HCT116 (cell line): ENCODE results near the gene MUC3A. TPM values are rescaled to one million over a fixed set of nuclear protein-coding genes. Genes with fewer than 3 reads are reported as not detected.
"Not testable (repeated sequence)": the region's sequence is repeated elsewhere in the genome, so short reads cannot be mapped to it uniquely, and the experiment has no call there.

Experiments
- ATAC-seq: fragments of 200-7000 bp; cut with Tn5 transposase; 2 replicates; pipeline ENCODE4 v1.9.1; 2020; ENCODE audit warnings: mild to moderate bottlenecking, moderate library complexity
- BruUV-seq: library from RNA; stranded (reverse); fragments of 400-500 nt; replicated peaks from 2 replicates; lab custom pipeline; 2021; lab: Mats Ljungman, UMichigan
- CTCF ChIA-PET: fragments of 300-600 bp; sonication (Branson Sonifier 250); formaldehyde crosslinking; loops from one replicate; lab custom pipeline; 2021; ENCODE audit warnings: antibody characterized with exemption; lab: Charles Lee
- POLR2A ChIA-PET: fragments of 300-600, 350-600 bp; sonication (Branson Sonifier 250); formaldehyde crosslinking; loops from one replicate; lab custom pipeline; 2021; ENCODE audit warnings: antibody characterized with exemption; lab: Charles Lee
- RAD21 ChIA-PET, 2 experiments: fragments of 300-600 bp; sonication (Branson Sonifier 250); formaldehyde crosslinking; loops; one replicate each; lab custom pipeline; 2023; ENCODE audit warnings: low total read pairs in 2 of 2; ENCODE audit not compliant: uncharacterized antibody in 2 of 2, unreplicated experiment in 2 of 2, low non-redundant PET in 1 of 2; lab: Charles Lee
- DNase-seq: peaks from one replicate; pipeline ENCODE4 v3.0.0-alpha.2; 2010; ENCODE audit warnings: low read depth, low spot score
- H2AFZ ChIP-seq: fragments of 200-600 bp; shearing (Covaris generic), sonication (generic); 2 replicates; pipeline ENCODE4 v1.6.1; 2017; ENCODE audit warnings: low read depth, mixed run types, mixed read lengths, antibody characterized with exemption, low read length; ENCODE audit not compliant: poor library complexity, severe bottlenecking
- H3K27ac ChIP-seq: 2 replicates; pipeline ENCODE4 v1.5.1; 2012; ENCODE audit warnings: low read depth, low read length
- H3K27me3 ChIP-seq: fragments of 200-600 bp; sonication (generic); 2 replicates; pipeline ENCODE4 v1.6.1; 2016; ENCODE audit warnings: mixed run types, low read length, mixed read lengths; ENCODE audit not compliant: insufficient read depth
- H3K36me3 ChIP-seq, 2 experiments: fragments of 200-500 bp in 1 of 2; fragments of 200-600 bp in 1 of 2; sonication (Bioruptor generic) in 1 of 2; sonication (generic) in 1 of 2; 2 replicates each; pipeline versions ENCODE4 v1.5.1 to v1.6.1; 2014 to 2016; ENCODE audit warnings: low read length in 2 of 2, inconsistent platforms in 1 of 2, mixed read lengths in 1 of 2, mixed run types in 1 of 2; ENCODE audit not compliant: insufficient read depth in 2 of 2, control insufficient read depth in 1 of 2
- H3K4me1 ChIP-seq, 2 experiments: fragments of 200-600 bp in 1 of 2; sonication (generic) in 1 of 2; 2 replicates each; pipeline versions ENCODE4 v1.5.1 to v1.6.1; 2012 to 2017; ENCODE audit warnings: low read length in 2 of 2, inconsistent platforms in 1 of 2, mild to moderate bottlenecking in 1 of 2, mixed read lengths in 1 of 2, mixed run types in 1 of 2, moderate library complexity in 1 of 2; ENCODE audit not compliant: insufficient read depth in 2 of 2, control insufficient read depth in 1 of 2
- H3K4me2 ChIP-seq: fragments of 200-600 bp; sonication (generic); 2 replicates; pipeline ENCODE4 v1.6.1; 2017; ENCODE audit warnings: mixed run types, low read length, mixed read lengths
- H3K4me3 ChIP-seq, 2 experiments: fragments of 200-600 bp in 1 of 2; sonication (generic) in 1 of 2; replicated peaks in 1 of 2; 2 replicates each; pipeline ENCODE4 v1.5.1; 2011 to 2016; ENCODE audit warnings: low read length in 2 of 2, control low read depth in 1 of 2, low read depth in 1 of 2, mild to moderate bottlenecking in 1 of 2, mixed read lengths in 1 of 2, mixed run types in 1 of 2
- H3K79me2 ChIP-seq: fragments of 200-600 bp; sonication (generic); 2 replicates; pipeline ENCODE4 v1.6.1; 2017; ENCODE audit warnings: mild to moderate bottlenecking, mixed run types, low read length, moderate library complexity, mixed read lengths; ENCODE audit not compliant: insufficient read depth
- H3K9ac ChIP-seq: fragments of 200-600 bp; sonication (generic); 2 replicates; pipeline ENCODE4 v1.6.1; 2016; ENCODE audit warnings: low read length, mixed read lengths
- H3K9me2 ChIP-seq: fragments of 200-600 bp; sonication (generic), shearing (Covaris generic); 2 replicates; pipeline ENCODE4 v1.6.1; 2017; ENCODE audit warnings: mixed run types, mild to moderate bottlenecking, moderate library complexity; ENCODE audit not compliant: insufficient read depth
- H3K9me3 ChIP-seq, 2 experiments: fragments of 200-500 bp in 1 of 2; fragments of 200-600 bp in 1 of 2; sonication (Bioruptor generic) in 1 of 2; sonication (generic) in 1 of 2; 2 replicates each; pipeline ENCODE4 v1.6.1; 2014 to 2017; ENCODE audit warnings: low read length in 2 of 2, mixed read lengths in 2 of 2, inconsistent platforms in 1 of 2, low read depth in 1 of 2, mild to moderate bottlenecking in 1 of 2, mixed run types in 1 of 2, moderate library complexity in 1 of 2; ENCODE audit not compliant: control insufficient read depth in 1 of 2, insufficient read depth in 1 of 2
- H4K20me1 ChIP-seq: fragments of 200-600 bp; sonication (generic), shearing (Covaris generic); 2 replicates; pipeline ENCODE4 v1.6.1; 2017; ENCODE audit warnings: mixed run types, mild to moderate bottlenecking, moderate library complexity; ENCODE audit not compliant: insufficient read depth
- ATF3 ChIP-seq: IDR thresholded peaks from 2 replicates; pipeline ENCODE4 v1.6.1; 2012
- ELF1 ChIP-seq: IDR thresholded peaks from 2 replicates; pipeline ENCODE4 v1.6.1; 2012; ENCODE audit warnings: low read depth, borderline replicate concordance
- EZH2phosphoT487 ChIP-seq: fragments of 200-600 bp; IDR thresholded peaks from 2 replicates; pipeline ENCODE4 v1.6.1; 2018; ENCODE audit warnings: antibody characterized with exemption, borderline replicate concordance
- MAX ChIP-seq: IDR thresholded peaks from 2 replicates; pipeline ENCODE4 v1.6.1; 2012
- POLR2A ChIP-seq: IDR thresholded peaks from 2 replicates; pipeline ENCODE4 v1.7.0; 2011; ENCODE audit warnings: borderline replicate concordance; ENCODE audit not compliant: insufficient read depth, insufficient read length; ENCODE audit errors: extremely low read depth
- POLR2AphosphoS5 ChIP-seq: IDR thresholded peaks from 2 replicates; pipeline ENCODE4 v1.6.1; 2011; ENCODE audit warnings: mild to moderate bottlenecking, low read depth, low read length, moderate library complexity
- REST ChIP-seq: IDR thresholded peaks from 2 replicates; pipeline ENCODE4 v1.6.1; 2012; ENCODE audit warnings: low read depth
- TCF7L2 ChIP-seq: IDR thresholded peaks from 2 replicates; pipeline ENCODE4 v1.7.0; 2011; ENCODE audit warnings: borderline replicate concordance, inconsistent platforms; ENCODE audit not compliant: insufficient read depth, insufficient read length; ENCODE audit errors: extremely low read depth
- ZNF274 ChIP-seq: fragments of 200-500 bp; sonication (Bioruptor generic); IDR thresholded peaks from 2 replicates; pipeline ENCODE4 v1.6.1; 2014; ENCODE audit warnings: mild to moderate bottlenecking, low read depth, low read length, inconsistent platforms
- intact Hi-C: fragments of 100-400 bp; cut with micrococcal nuclease; formaldehyde crosslinking; loops from 2 replicates; pipeline ENCODE4 v1.10.0; 2022
- total RNA-seq: library from RNA; stranded (reverse); gene quantifications from one replicate; pipeline ENCODE4 v1.2.1, GENCODE V29; 2021; ENCODE audit not compliant: unreplicated experiment

Gene MUC3A
- total RNA-seq, 1 experiment from 2014 or later = 30.8 TPM

GRCh38 chr7:100933734-100934133 is 15.6 kb upstream of the MUC3A start:
- RAD21 ChIA-PET = no interaction called here
- H3K4me2 ChIP-seq = no peak overlapping the region
- H4K20me1 ChIP-seq = no peaks in the 10 kb centered on the region
- no peak overlapping the region for H3K9ac ChIP-seq
- H3K27me3 ChIP-seq = no peaks in the 10 kb centered on the region
- no peak overlapping the region for H3K4me3 ChIP-seq
- H3K27ac ChIP-seq = no peak overlapping the region
- peaks cover 6 to 16% of the 10 kb centered on the region in 2 experiments; a peak in 3 of 4 replicates for H3K4me1 ChIP-seq
- CTCF ChIA-PET = no interaction called here
- H3K36me3 ChIP-seq = no peaks in the 10 kb centered on the region
- H3K79me2 ChIP-seq = no peaks in the 10 kb centered on the region
- POLR2A ChIA-PET = no interaction called here
- ATAC-seq (peak; percentile 96), DNase-seq (no peak)
- no TSS peak for BruUV-seq
- no peak overlapping the region for H2AFZ ChIP-seq
- no peaks in the 10 kb centered on the region for H3K9me3 ChIP-seq
- H3K9me2 ChIP-seq = no peaks in the 10 kb centered on the region
- TF ChIP-seq ATF3 (no peak), POLR2AphosphoS5 (no peak), TCF7L2 (no peak), ELF1 (no peak), ZNF274 (no peak), POLR2A (no peak), REST (no peak), EZH2phosphoT487 (no peak), MAX (no peak)
- intact Hi-C loops = no loop called here

GRCh38 chr7:100935381-100935780 is 14.0 kb upstream of the MUC3A start:
- H3K36me3 ChIP-seq, H3K27ac ChIP-seq, H4K20me1 ChIP-seq, H3K9me3 ChIP-seq, H3K79me2 ChIP-seq, DNase-seq, H3K4me2 ChIP-seq, H3K9me2 ChIP-seq, H3K4me3 ChIP-seq, ATAC-seq, H3K4me1 ChIP-seq, RAD21 ChIA-PET, BruUV-seq, CTCF ChIA-PET, intact Hi-C loops, POLR2A ChIA-PET, H3K9ac ChIP-seq, H3K27me3 ChIP-seq, H2AFZ ChIP-seq: not testable (repeated sequence)

GRCh38 chr7:100936167-100936566 is 13.2 kb upstream of the MUC3A start:
- RAD21 ChIA-PET, BruUV-seq, H3K4me2 ChIP-seq, DNase-seq, H4K20me1 ChIP-seq, H3K9me3 ChIP-seq, H3K9me2 ChIP-seq, H3K27ac ChIP-seq, H3K4me3 ChIP-seq, H3K9ac ChIP-seq, H3K79me2 ChIP-seq, H3K4me1 ChIP-seq, POLR2A ChIA-PET, intact Hi-C loops, H3K27me3 ChIP-seq, H2AFZ ChIP-seq, CTCF ChIA-PET, H3K36me3 ChIP-seq, ATAC-seq: not testable (repeated sequence)
